Mononuclear cell (primary cell): Measurements from ENCODE around the gene ELAVL1. TPM values are rescaled to one million over a fixed set of nuclear protein-coding genes. Genes with fewer than 3 reads are reported as not detected.
"Not testable (repeated sequence)": the region's sequence is repeated elsewhere in the genome, so short reads cannot be mapped to it uniquely, and the experiment has no call there.

Source experiments
- H3K27me3 ChIP-seq: 2 replicates; pipeline ENCODE4 v1.6.0; 2011; ENCODE audit warnings: low read length, control low read depth; ENCODE audit not compliant: insufficient read depth
- H3K4me1 ChIP-seq: 2 replicates; pipeline ENCODE4 v1.5.1; 2011; ENCODE audit warnings: mild to moderate bottlenecking, low read length, control low read depth; ENCODE audit not compliant: insufficient read depth
- H3K4me3 ChIP-seq: 2 replicates; pipeline ENCODE4 v1.5.1; 2011; ENCODE audit warnings: mild to moderate bottlenecking, low read length, moderate library complexity
- H3K9me3 ChIP-seq: 2 replicates; pipeline ENCODE4 v1.5.1; 2011; ENCODE audit warnings: low read depth, mild to moderate bottlenecking, control low read depth, low read length
- total RNA-seq: library from RNA; depleted of rRNA; stranded (reverse); fragments of >200 nt; gene quantifications from one replicate; pipeline ENCODE4 v1.2.3, GENCODE V29; 2012

Gene ELAVL1
- total RNA-seq, 1 donor = 9.2 TPM

- Histone ChIP-seq H3K4me1 (peaks cover 46% of the 10 kb centered on the region), H3K9me3 (no peaks in the 10 kb centered on the region), H3K4me3 (no peak overlapping the region), H3K27me3 (peaks cover 12% of the 10 kb centered on the region)
These were observed 82.6 kb downstream of the ELAVL1 start for GRCh38 chr19:7922836-7923195.

GRCh38 chr19:7921967-7922835 lies 83.2 kb downstream of the ELAVL1 start:
- Histone ChIP-seq H3K9me3 (no peaks in the 10 kb centered on the region), H3K4me3 (no peak overlapping the region), H3K4me1 (peaks cover 52% of the 10 kb centered on the region), H3K27me3 (peaks cover 18% of the 10 kb centered on the region)

DNA sequence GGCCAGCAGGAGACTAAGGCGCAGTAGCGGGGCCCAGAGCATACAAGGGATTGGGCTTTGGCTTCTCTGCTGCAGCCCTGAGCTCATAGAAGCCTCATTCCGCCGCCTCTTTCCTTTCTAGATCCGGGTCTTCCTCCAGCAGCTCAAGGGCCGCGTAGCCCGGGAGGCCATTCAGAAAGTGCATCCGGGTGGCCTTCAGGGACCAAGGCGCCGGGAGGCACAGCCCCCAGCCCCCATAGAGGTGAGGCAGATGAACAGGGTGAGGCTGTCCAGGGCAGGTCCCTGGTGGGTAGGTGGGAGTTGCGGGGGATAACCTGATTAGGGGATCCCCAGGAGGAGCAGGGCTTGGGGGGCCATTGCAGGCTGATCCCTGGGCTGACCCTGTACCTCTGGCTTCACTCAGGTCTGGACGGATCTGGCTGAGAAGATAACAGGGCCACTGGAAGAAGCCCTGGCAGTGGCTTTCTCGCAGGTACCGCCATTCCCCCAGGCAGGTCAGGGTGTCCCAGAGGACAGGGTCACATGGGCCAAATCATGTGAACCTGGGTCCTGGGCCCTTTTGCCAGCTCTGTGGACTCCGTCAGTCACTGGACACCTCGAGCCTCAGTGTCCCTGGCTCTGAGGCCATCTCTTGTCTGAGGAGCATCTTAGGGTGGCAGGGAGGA lies 84.0 kb downstream of the ELAVL1 start:
- peaks cover 21% of the 10 kb centered on the region for H3K27me3 ChIP-seq
- H3K4me1 ChIP-seq = peaks cover 59% of the 10 kb centered on the region
- no peaks in the 10 kb centered on the region for H3K9me3 ChIP-seq
- peak overlapping the region; percentile 50 for H3K4me3 ChIP-seq

DNA sequence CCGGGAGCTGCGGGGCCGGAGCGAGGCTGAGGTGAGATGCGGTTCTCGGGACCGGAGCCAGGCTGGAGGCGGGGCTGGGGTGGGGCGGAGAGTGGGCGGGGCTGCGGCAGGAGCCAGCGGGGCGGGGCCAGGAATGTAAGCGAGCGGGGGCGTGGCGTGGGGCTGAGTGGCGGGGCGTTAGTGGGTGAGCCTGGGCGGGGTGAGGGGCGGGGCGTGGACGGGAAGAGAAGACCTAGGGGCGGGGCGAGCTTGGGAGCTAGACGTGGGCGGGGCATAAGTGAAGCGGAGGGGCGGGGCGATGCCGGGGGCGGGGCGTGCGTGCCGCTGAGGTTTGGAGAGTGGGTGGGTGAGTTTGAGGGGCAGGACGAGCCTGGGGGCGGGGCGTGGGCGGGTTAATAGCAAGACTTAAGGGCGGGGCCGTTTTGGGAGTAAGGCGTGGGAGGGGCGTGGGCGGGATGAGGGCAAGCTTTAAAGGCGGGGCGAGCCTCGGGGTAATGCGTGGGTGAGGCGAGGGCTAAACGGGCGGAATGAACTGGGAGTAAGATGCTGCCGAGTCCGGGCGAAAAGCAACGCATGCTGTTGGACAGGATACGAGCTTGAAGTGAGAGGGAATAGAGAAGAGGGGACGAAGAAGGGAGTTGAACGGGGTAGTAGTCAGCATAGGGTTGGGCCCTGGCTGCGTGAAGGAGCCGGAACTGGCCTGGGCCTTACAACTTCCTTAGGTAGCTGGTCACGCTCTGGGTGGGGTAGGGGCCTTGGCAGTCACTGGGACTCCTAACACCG lies 84.7 kb downstream of the ELAVL1 start:
- peak overlapping the region; percentile 63 for H3K4me3 ChIP-seq
- peaks cover 25% of the 10 kb centered on the region for H3K27me3 ChIP-seq
- H3K4me1 ChIP-seq = peaks cover 62% of the 10 kb centered on the region
- no peaks in the 10 kb centered on the region for H3K9me3 ChIP-seq

GRCh38 chr19:7919610-7920518 lies 85.6 kb downstream of the ELAVL1 start, which contains the start of gene SNAPC2:
SNAPC2 (plus strand) TSS chr19:7920338; CDS start chr19:7920367, 29 bp downstream.
- Histone ChIP-seq H3K27me3 (peaks cover 30% of the 10 kb centered on the region), H3K4me3 (peak within 1 kb of the TSS; percentile 63), H3K9me3 (no peaks in the 10 kb centered on the region), H3K4me1 (peaks cover 58% of the 10 kb centered on the region)

GRCh38 chr19:7918615-7919421 lies 86.6 kb downstream of the ELAVL1 start:
- Histone ChIP-seq H3K4me3 (no peak overlapping the region), H3K27me3 (peaks cover 30% of the 10 kb centered on the region), H3K4me1 (peaks cover 57% of the 10 kb centered on the region), H3K9me3 (no peaks in the 10 kb centered on the region)

- peaks cover 57% of the 10 kb centered on the region for H3K4me1 ChIP-seq
- H3K4me3 ChIP-seq = not testable (repeated sequence)
These were observed 87.3 kb downstream of the ELAVL1 start for GRCh38 chr19:7918062-7918614.

DNA sequence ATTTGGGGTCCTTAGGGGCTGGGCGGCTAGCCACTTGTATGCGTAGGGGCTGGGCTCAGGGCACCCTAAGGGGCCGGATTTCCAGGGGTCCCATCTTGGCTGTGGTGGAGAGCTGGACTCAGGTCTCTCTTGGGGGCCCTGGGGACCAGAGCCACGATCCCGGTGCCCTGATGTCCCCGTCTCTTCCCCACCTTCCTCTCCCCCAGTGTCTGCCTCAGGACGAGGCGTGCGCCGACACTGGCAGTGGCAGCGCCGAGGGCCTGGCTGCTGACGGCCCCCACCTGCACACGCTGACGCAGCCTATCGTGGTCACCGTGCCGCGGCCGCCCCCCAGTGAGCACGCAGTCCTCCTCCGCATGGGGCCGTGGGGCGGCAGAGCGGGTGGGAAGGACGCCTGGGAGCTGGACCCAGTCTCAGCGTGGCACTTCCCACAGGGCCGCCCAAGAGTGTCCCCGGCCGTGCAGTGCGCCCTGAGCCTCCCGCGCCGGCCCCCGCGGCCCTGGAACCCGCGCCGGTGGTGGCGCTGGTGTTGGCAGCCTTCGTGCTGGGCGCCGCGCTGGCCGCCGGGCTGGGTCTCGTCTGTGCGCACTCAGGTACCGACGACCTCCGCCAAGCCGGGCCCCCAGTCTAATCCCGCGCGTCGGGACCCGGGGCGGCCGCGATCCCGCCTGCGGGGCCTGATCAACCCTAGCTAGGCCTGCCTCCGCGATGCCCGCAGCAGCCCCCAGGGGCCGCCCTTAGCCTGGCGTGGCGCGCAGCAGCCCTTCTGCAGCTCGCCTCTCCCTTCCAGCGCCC lies 88.0 kb downstream of the ELAVL1 start:
- no peak overlapping the region for H3K4me3 ChIP-seq
- H3K9me3 ChIP-seq = no peaks in the 10 kb centered on the region
- H3K4me1 ChIP-seq = peaks cover 57% of the 10 kb centered on the region
- H3K27me3 ChIP-seq = peaks cover 30% of the 10 kb centered on the region

More at GRCh38 chr19:7918062-7918614, 87.3 kb downstream of the ELAVL1 start:
- not testable (repeated sequence) for H3K9me3 ChIP-seq
- peaks cover 30% of the 10 kb centered on the region for H3K27me3 ChIP-seq

- H3K4me1 ChIP-seq = peaks cover 55% of the 10 kb centered on the region
- H3K27me3 ChIP-seq = peaks cover 30% of the 10 kb centered on the region
- H3K9me3 ChIP-seq = no peaks in the 10 kb centered on the region
- no peak overlapping the region for H3K4me3 ChIP-seq
These were observed 88.5 kb downstream of the ELAVL1 start for GRCh38 chr19:7916955-7917266.

GRCh38 chr19:7916103-7916954 lies 89.1 kb downstream of the ELAVL1 start:
- Histone ChIP-seq H3K27me3 (peaks cover 30% of the 10 kb centered on the region), H3K4me1 (peaks cover 50% of the 10 kb centered on the region), H3K9me3 (no peaks in the 10 kb centered on the region), H3K4me3 (no peak overlapping the region)

GRCh38 chr19:7915250-7916102 lies 90.0 kb downstream of the ELAVL1 start:
- Histone ChIP-seq H3K27me3 (peaks cover 30% of the 10 kb centered on the region), H3K4me1 (peaks cover 45% of the 10 kb centered on the region), H3K4me3 (no peak overlapping the region), H3K9me3 (no peaks in the 10 kb centered on the region)
